HepG2 (cell line): ENCODE results near the gene AZU1. TPM values are rescaled to one million over a fixed set of nuclear protein-coding genes. Genes with fewer than 3 reads are reported as not detected.

Experiments used
- ATF7 ChIP-seq, 2 experiments: fragments of 450-650 bp in 1 of 2; sonication (generic) in 1 of 2; formaldehyde crosslinking in 1 of 2; IDR thresholded peaks; 2 replicates each; pipeline versions ENCODE4 v1.4.0 to v1.6.1; 2016 to 2020; ENCODE audit warnings: antibody characterized with exemption in 1 of 2, mild to moderate bottlenecking in 1 of 2, missing genetic modification reagents in 1 of 2
- CREB1 ChIP-seq, 2 experiments: fragments of 450-650 bp in 1 of 2; IDR thresholded peaks; 2 replicates each; pipeline ENCODE4 v1.6.1; 2016 to 2017; ENCODE audit warnings: control low read depth in 1 of 2, mild to moderate bottlenecking in 1 of 2, missing compliant biosample characterization in 1 of 2, missing genetic modification characterization in 1 of 2
- HCFC1 ChIP-seq: fragments of 150-350 bp; IDR thresholded peaks from 2 replicates; pipeline ENCODE4 v1.6.1; 2014; ENCODE audit warnings: low read depth, low read length
- ISX ChIP-seq: sonication (generic); formaldehyde crosslinking; conservative IDR thresholded peaks from 2 replicates; pipeline ENCODE4 v1.5.0; 2020; ENCODE audit warnings: missing genetic modification reagents
- KDM6A ChIP-seq: IDR thresholded peaks from 2 replicates; pipeline ENCODE4 v1.6.1; 2016; ENCODE audit warnings: low read depth
- KMT2B ChIP-seq: IDR thresholded peaks from 2 replicates; pipeline ENCODE4 v1.6.1; 2016; ENCODE audit warnings: missing genetic modification reagents, missing compliant biosample characterization
- LBX2 ChIP-seq: sonication (generic); formaldehyde crosslinking; IDR thresholded peaks from 2 replicates; pipeline ENCODE4 v1.5.0; 2020; ENCODE audit warnings: missing genetic modification reagents, mild to moderate bottlenecking, borderline replicate concordance
- NPAS2 ChIP-seq: sonication (generic); formaldehyde crosslinking; IDR thresholded peaks from 2 replicates; pipeline ENCODE4 v1.8.0; 2022; ENCODE audit warnings: mild to moderate bottlenecking, missing genetic modification reagents, borderline replicate concordance
- PITX1 ChIP-seq: sonication (generic); formaldehyde crosslinking; IDR thresholded peaks from 2 replicates; pipeline ENCODE4 v1.5.1; 2020; ENCODE audit warnings: mild to moderate bottlenecking, missing genetic modification reagents
- POLR2A ChIP-seq, 2 experiments: IDR thresholded peaks; 2 replicates each; pipeline ENCODE4 v1.6.1; 2011; ENCODE audit warnings: low read depth in 2 of 2, low read length in 2 of 2, mild to moderate bottlenecking in 1 of 2, moderate library complexity in 1 of 2; ENCODE audit not compliant: insufficient read depth in 1 of 2
- SAP130 ChIP-seq: IDR thresholded peaks from 2 replicates; pipeline ENCODE4 v1.6.1; 2016; ENCODE audit warnings: low read depth
- SKI ChIP-seq: fragments of 450-650 bp; IDR thresholded peaks from one replicate; pipeline ENCODE4 v1.6.1; 2018; ENCODE audit warnings: mild to moderate bottlenecking; ENCODE audit not compliant: partially characterized antibody
- TBP ChIP-seq: sonication (generic); formaldehyde crosslinking; IDR thresholded peaks from 2 replicates; pipeline ENCODE4 v1.5.0; 2020; ENCODE audit warnings: missing genetic modification reagents
- TCF12 ChIP-seq, 2 experiments: fragments of 450-650 bp in 1 of 2; sonication (generic) in 1 of 2; formaldehyde crosslinking in 1 of 2; IDR thresholded peaks; 2 replicates each; pipeline versions ENCODE4 v1.6.1 to v1.8.0; 2017 to 2022; ENCODE audit warnings: antibody characterized with exemption in 1 of 2, mild to moderate bottlenecking in 1 of 2, missing genetic modification reagents in 1 of 2, moderate library complexity in 1 of 2
- ZFP41 ChIP-seq: sonication (generic); formaldehyde crosslinking; IDR thresholded peaks from 2 replicates; pipeline ENCODE4 v1.4.0; 2020; ENCODE audit warnings: mild to moderate bottlenecking, missing genetic modification reagents, borderline replicate concordance
- ZNF12 ChIP-seq: sonication (generic); formaldehyde crosslinking; IDR thresholded peaks from 2 replicates; pipeline ENCODE4 v1.5.0; 2020; ENCODE audit warnings: missing genetic modification reagents
- ZNF30 ChIP-seq: sonication (generic); formaldehyde crosslinking; IDR thresholded peaks from 2 replicates; pipeline ENCODE4 v1.5.0; 2020; ENCODE audit warnings: mild to moderate bottlenecking, missing genetic modification reagents
- ZNF563 ChIP-seq: sonication (generic); formaldehyde crosslinking; IDR thresholded peaks from 2 replicates; pipeline ENCODE4 v1.8.0; 2022; ENCODE audit warnings: mild to moderate bottlenecking, moderate library complexity, missing genetic modification reagents
- ZNF570 ChIP-seq: sonication (generic); formaldehyde crosslinking; IDR thresholded peaks from 2 replicates; pipeline ENCODE4 v1.4.0; 2020; ENCODE audit warnings: mild to moderate bottlenecking, missing genetic modification reagents, borderline replicate concordance
- ZNF891 ChIP-seq: sonication (generic); formaldehyde crosslinking; IDR thresholded peaks from 2 replicates; pipeline ENCODE4 v1.5.0; 2020; ENCODE audit warnings: mild to moderate bottlenecking, missing genetic modification reagents
- polyA plus RNA-seq, 8 experiments: library from polyadenylated mRNA; depleted of rRNA in 3 of 8; stranded (reverse) in 7 of 8; unstranded in 1 of 8; fragments of >200 nt; fragmentation: Illumina TruSeq in 4 of 8; extraction: Trizol in 4 of 8; gene quantifications; 2 replicates each; pipeline versions ENCODE4 v1.2.1 to v1.2.3, GENCODE V29; 2011 to 2016; ENCODE audit warnings: low read depth in 4 of 8, missing spikeins in 1 of 8, mixed read lengths in 1 of 8; ENCODE audit not compliant: insufficient read depth in 1 of 8
- total RNA-seq, 5 experiments: library from RNA; depleted of rRNA; stranded (reverse); fragments of >200 nt; fragmentation: Illumina TruSeq; extraction: Trizol; gene quantifications; 2 replicates each; pipeline ENCODE4 v1.2.3, GENCODE V29; 2016; ENCODE audit warnings: low read depth in 1 of 5
- TF ChIP-seq, protein P1 (sequence below): sonication (generic); formaldehyde crosslinking; IDR thresholded peaks from 2 replicates; pipeline ENCODE4 v1.5.0; 2020; ENCODE audit warnings: missing genetic modification reagents
- TF ChIP-seq, protein P2 (sequence below): sonication (generic); formaldehyde crosslinking; IDR thresholded peaks from 2 replicates; pipeline ENCODE4 v1.4.0; 2020; ENCODE audit warnings: missing genetic modification reagents, low read depth, mild to moderate bottlenecking, borderline replicate concordance
- TF ChIP-seq, protein P3 (sequence below), 2 experiments: sonication (generic) in 1 of 2; formaldehyde crosslinking in 1 of 2; IDR thresholded peaks; 2 replicates each; pipeline versions ENCODE4 v1.4.0 to v1.6.1; 2018 to 2020; ENCODE audit warnings: missing genetic modification reagents in 2 of 2, borderline replicate concordance in 1 of 2, low read depth in 1 of 2, mild to moderate bottlenecking in 1 of 2, missing biosample characterization in 1 of 2
- TF ChIP-seq, protein P4 (sequence below): IDR thresholded peaks from 2 replicates; pipeline ENCODE4 v1.6.1; 2016; ENCODE audit warnings: missing biosample characterization, missing genetic modification reagents, low read depth

Gene AZU1
- total and polyA plus RNA-seq, 2 of the 13 experiments (the other 11 are each of a cell fraction or from before 2014, with no cell fraction given): not detected

DNA sequence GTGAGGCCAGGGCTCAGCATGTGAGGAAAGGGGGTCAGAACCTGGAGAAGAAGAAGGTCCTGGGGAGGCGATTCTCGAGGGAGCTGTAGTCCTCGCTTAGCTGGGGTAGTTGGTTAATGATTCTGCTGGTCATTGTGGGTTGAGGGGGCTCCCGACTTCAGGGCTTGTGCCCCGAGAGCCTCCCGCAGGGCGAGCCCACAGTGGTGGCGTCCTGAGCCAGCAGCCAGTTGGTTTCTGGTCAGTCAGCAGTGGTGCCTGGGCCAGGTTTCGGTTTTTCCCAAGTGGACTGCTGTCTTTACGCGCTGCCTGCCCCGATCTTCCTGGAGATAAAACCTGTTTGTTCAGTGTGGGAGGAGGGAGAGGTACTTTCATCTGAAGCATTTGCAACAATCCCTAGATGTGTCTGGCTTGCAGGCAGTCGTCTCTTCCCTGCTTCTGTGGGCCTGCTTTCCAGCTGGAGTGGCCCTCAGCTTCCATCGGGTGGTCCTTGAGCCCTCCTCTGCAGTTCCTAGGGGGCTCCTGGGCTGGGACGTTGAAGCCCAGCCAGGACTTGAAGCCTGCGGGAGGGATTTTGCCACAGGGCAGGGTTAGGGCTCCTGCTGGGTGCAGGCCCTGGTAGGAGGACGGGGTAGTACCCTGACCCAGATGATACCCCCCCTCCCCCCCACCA, 27.1 kb upstream of the AZU1 start (continued):
- TF ChIP-seq CREB1 (IDR thresholded peaks at IDR 0.05): no peak
- TF ChIP-seq CREB1 (CRISPR knock-in tag; IDR thresholded peaks at IDR 0.05): no peak
- no peak for TF ChIP-seq KMT2B (CRISPR knock-in tag)
- no peak for TF ChIP-seq ISX (CRISPR knock-in tag)
- TF ChIP-seq ZNF563: no peak
- no peak for TF ChIP-seq TCF12 (IDR thresholded peaks at IDR 0.05)
- no peak for TF ChIP-seq TCF12 (CRISPR knock-in tag; IDR thresholded peaks at IDR 0.05)
- no peak for TF ChIP-seq ZNF12 (CRISPR knock-in tag)
- TF ChIP-seq, protein P1, sequence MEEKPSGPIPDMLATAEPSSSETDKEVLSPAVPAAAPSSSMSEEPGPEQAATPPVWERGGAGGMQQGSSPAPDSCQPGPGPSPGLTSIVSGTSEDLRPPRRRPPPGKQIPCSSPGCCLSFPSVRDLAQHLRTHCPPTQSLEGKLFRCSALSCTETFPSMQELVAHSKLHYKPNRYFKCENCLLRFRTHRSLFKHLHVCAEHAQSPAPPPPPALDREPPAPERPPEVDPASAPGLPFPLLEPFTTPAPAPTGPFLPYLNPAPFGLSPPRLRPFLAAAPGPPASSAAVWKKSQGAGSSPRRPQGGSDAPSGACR (CRISPR knock-in tag): no peak
- TF ChIP-seq NPAS2: 0 out of 2 replicates have a peak, but pooled peaks have one; percentile 36
- TF ChIP-seq SKI: no peak
- no peak for TF ChIP-seq ZFP41 (CRISPR knock-in tag)
- no peak for TF ChIP-seq ZNF570 (CRISPR knock-in tag)
- TF ChIP-seq, protein P2, sequence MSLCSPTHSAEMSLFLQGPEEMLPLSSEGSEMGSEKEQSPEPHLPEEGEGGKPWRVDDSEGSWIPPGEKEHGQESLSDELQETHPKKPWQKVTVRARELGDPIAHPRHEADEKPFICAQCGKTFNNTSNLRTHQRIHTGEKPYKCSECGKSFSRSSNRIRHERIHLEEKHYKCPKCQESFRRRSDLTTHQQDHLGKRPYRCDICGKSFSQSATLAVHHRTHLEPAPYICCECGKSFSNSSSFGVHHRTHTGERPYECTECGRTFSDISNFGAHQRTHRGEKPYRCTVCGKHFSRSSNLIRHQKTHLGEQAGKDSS (CRISPR knock-in tag): no peak
- no peak for TF ChIP-seq ZNF30 (CRISPR knock-in tag)
- peak; percentile 17 to 59; a peak in 2 of 4 replicates for TF ChIP-seq POLR2A (IDR thresholded peaks at IDR 0.05; ENCODE audit: insufficient read depth in 1 of 2, low read depth in 2 of 2, low read length in 2 of 2)
- TF ChIP-seq TBP (CRISPR knock-in tag): no peak
- TF ChIP-seq ATF7 (IDR thresholded peaks at IDR 0.05): no peak
- TF ChIP-seq ATF7 (CRISPR knock-in tag; IDR thresholded peaks at IDR 0.05): no peak
- no peak for TF ChIP-seq ZNF891
- TF ChIP-seq SAP130: peak; percentile 51
- no peak for TF ChIP-seq KDM6A (CRISPR knock-in tag)
- no peak for TF ChIP-seq HCFC1
- TF ChIP-seq PITX1 (CRISPR knock-in tag): no peak
- TF ChIP-seq, protein P3, sequence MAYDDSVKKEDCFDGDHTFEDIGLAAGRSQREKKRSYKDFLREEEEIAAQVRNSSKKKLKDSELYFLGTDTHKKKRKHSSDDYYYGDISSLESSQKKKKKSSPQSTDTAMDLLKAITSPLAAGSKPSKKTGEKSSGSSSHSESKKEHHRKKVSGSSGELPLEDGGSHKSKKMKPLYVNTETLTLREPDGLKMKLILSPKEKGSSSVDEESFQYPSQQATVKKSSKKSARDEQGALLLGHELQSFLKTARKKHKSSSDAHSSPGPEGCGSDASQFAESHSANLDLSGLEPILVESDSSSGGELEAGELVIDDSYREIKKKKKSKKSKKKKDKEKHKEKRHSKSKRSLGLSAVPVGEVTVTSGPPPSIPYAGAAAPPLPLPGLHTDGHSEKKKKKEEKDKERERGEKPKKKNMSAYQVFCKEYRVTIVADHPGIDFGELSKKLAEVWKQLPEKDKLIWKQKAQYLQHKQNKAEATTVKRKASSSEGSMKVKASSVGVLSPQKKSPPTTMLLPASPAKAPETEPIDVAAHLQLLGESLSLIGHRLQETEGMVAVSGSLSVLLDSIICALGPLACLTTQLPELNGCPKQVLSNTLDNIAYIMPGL (CRISPR knock-in tag; IDR thresholded peaks at IDR 0.05; ENCODE audit: borderline replicate concordance in 1 of 2, low read depth in 1 of 2): 0 out of 4 replicates have a peak, but pooled peaks of 1 of the 2 experiments have one; percentile 10
- no peak for TF ChIP-seq LBX2 (CRISPR knock-in tag)
- TF ChIP-seq, protein P4, sequence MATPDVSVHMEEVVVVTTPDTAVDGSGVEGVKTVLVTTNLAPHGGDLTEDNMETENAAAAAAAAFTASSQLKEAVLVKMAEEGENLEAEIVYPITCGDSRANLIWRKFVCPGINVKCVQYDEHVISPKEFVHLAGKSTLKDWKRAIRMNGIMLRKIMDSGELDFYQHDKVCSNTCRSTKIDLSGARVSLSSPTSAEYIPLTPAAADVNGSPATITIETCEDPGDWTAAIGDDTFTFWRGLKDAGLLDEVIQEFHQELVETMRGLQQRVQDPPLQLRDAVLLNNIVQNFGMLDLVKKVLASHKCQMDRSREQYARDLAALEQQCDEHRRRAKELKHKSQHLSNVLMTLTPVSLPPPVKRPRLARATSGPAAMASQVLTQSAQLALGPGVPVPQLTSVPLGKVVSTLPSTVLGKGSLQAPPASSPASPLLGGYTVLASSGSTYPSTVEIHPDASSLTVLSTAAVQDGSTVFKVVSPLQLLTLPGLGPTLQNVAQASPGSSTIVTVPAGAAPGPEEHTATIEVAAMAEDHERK (CRISPR knock-in tag): no peak
